A673 (cell line): ENCODE results near the gene USP10. TPM values are rescaled to one million over a fixed set of nuclear protein-coding genes. Genes with fewer than 3 reads are reported as not detected.

Source experiments
- BruUV-seq: library from RNA; stranded (reverse); fragments of 400-500 nt; replicated peaks from 2 replicates; lab custom pipeline; 2021; lab: Mats Ljungman, UMichigan
- CTCF ChIA-PET: fragments of 300-600 bp; sonication (Branson Sonifier 250); formaldehyde crosslinking; loops from one replicate; lab custom pipeline; 2022; ENCODE audit warnings: antibody characterized with exemption; lab: Charles Lee
- POLR2A ChIA-PET: fragments of 300-600 bp; sonication (Branson Sonifier 250); formaldehyde crosslinking; loops from one replicate; lab custom pipeline; 2022; ENCODE audit warnings: antibody characterized with exemption; ENCODE audit not compliant: low non-redundant PET; lab: Charles Lee
- DNase-seq: peaks from one replicate; pipeline ENCODE4 v3.0.0-alpha.2; 2015; ENCODE audit warnings: low spot score
- H3K27ac ChIP-seq: fragments of 200-600 bp; sonication (generic); 2 replicates; pipeline ENCODE4 v1.5.1; 2016; ENCODE audit warnings: mixed run types, low read depth, mild to moderate bottlenecking, mixed read lengths, antibody characterized with exemption, low read length; ENCODE audit not compliant: poor library complexity, severe bottlenecking
- H3K27me3 ChIP-seq: fragments of 200-600 bp; sonication (generic); replicated peaks from 2 replicates; pipeline ENCODE4 v1.6.1; 2017; ENCODE audit warnings: mixed run types, low read depth, mild to moderate bottlenecking, mixed read lengths, antibody characterized with exemption, low read length; ENCODE audit not compliant: insufficient read depth, poor library complexity
- H3K36me3 ChIP-seq: fragments of 200-600 bp; sonication (generic); 2 replicates; pipeline ENCODE4 v1.6.1; 2016; ENCODE audit warnings: mixed run types, mild to moderate bottlenecking, mixed read lengths, antibody characterized with exemption, low read length; ENCODE audit not compliant: insufficient read depth, poor library complexity, severe bottlenecking
- H3K4me1 ChIP-seq: fragments of 200-600 bp; sonication (generic); 2 replicates; pipeline ENCODE4 v1.6.1; 2017; ENCODE audit warnings: mixed run types, mild to moderate bottlenecking, mixed read lengths, antibody characterized with exemption, low read length; ENCODE audit not compliant: insufficient read depth, poor library complexity, severe bottlenecking
- H3K4me3 ChIP-seq: fragments of 200-600 bp; sonication (generic); 2 replicates; pipeline ENCODE4 v1.5.1; 2016; ENCODE audit warnings: low read depth, mixed run types, mild to moderate bottlenecking, mixed read lengths, low read length; ENCODE audit not compliant: poor library complexity, severe bottlenecking
- H3K9me3 ChIP-seq: fragments of 200-600 bp; sonication (generic); 2 replicates; pipeline ENCODE4 v1.6.1; 2016; ENCODE audit warnings: mixed run types, low read depth, mild to moderate bottlenecking, mixed read lengths, antibody characterized with exemption, low read length; ENCODE audit not compliant: poor library complexity, severe bottlenecking
- CTCF ChIP-seq: fragments of 300-800, 200-600 bp; sonication (generic); conservative IDR thresholded peaks from 2 replicates; pipeline ENCODE4 v1.5.1; 2017; ENCODE audit warnings: low read depth, mild to moderate bottlenecking, antibody characterized with exemption, low read length, moderate library complexity, mixed read lengths
- EZH2 ChIP-seq: fragments of 200-600 bp; sonication (generic); IDR thresholded peaks from 2 replicates; pipeline ENCODE4 v1.6.1; 2017; ENCODE audit warnings: borderline replicate concordance, low read depth, mild to moderate bottlenecking, mixed read lengths, antibody characterized with exemption, low read length; ENCODE audit not compliant: poor library complexity, severe bottlenecking
- intact Hi-C: fragments of 100-400 bp; cut with micrococcal nuclease; formaldehyde crosslinking; loops from one replicate; pipeline ENCODE4 v1.10.0; 2022; ENCODE audit not compliant: unreplicated experiment
- total RNA-seq: library from RNA; stranded (reverse); gene quantifications from 2 replicates; pipeline ENCODE4 v1.2.3, GENCODE V29; 2021

The USP10 gene
- total RNA-seq, 1 experiment from 2014 or later, result 171 TPM

DNA sequence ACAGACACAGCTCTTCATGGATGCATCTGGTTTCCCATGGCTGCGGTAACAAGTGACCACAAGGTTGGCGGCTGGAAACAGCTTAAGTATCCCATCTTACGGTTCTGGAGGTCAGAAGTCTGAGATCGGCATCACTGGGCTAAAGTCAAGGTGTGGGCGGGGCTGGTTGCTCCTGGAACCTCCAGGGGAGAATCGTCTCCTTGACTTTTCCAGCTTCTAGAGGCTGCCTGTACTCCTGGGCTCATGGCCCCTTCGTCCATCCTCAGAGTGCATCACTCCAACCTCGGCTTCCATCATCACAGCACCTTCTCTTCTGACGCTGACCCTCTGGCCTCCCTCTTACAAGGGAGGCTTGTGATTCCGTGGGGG, 107.1 kb downstream of the USP10 start:
- intact Hi-C loops, result no loop called here
- Histone ChIP-seq H3K36me3 (no peaks in the 10 kb centered on the region), H3K27me3 (peaks cover 3% of the 10 kb centered on the region), H3K9me3 (no peaks in the 10 kb centered on the region), H3K4me1 (no peaks in the 10 kb centered on the region), H3K27ac (no peak overlapping the region), H3K4me3 (no peak overlapping the region)
- no peak for DNase-seq
- CTCF ChIA-PET, result no interaction called here
- TF ChIP-seq EZH2, result no peak
- no TSS peak for BruUV-seq
- POLR2A ChIA-PET, result no interaction called here

GRCh38 chr16:84807776-84808175, 108.0 kb downstream of the USP10 start:
- ChIA-PET POLR2A (no interaction called here), CTCF (no interaction called here)
- H3K27me3 ChIP-seq, result peaks cover 3% of the 10 kb centered on the region
- H3K27ac ChIP-seq, result no peak overlapping the region
- intact Hi-C loops, result no loop called here
- no peaks in the 10 kb centered on the region for H3K9me3 ChIP-seq
- no peak overlapping the region for H3K4me3 ChIP-seq
- no peaks in the 10 kb centered on the region for H3K36me3 ChIP-seq
- no peak for DNase-seq
- H3K4me1 ChIP-seq, result no peaks in the 10 kb centered on the region
- no peak for TF ChIP-seq CTCF
- no peak for TF ChIP-seq EZH2
- no TSS peak for BruUV-seq

DNA sequence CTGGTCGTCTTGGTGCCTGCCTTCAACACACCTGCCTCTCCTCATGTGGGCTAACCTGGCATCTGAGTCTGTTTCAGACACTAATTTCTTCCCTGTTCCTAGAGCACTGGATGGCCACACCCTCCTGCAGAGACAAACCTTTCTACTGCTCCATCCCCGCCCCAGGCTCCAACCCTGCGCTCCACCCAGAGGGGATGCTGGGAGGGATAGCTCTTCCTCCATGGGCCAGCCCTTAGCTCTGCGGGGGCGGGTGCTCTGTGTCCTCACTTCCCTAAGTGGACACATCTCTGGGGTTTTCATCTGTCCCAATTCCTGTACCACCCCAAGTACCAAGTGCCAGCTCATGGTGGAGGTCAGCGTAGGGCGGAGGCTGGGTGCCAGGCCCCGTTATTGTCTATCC, 109.0 kb downstream of the USP10 start:
- POLR2A ChIA-PET, result no interaction called here
- H3K27ac ChIP-seq, result no peak overlapping the region
- no peak for TF ChIP-seq CTCF
- TF ChIP-seq EZH2, result no peak
- intact Hi-C loops, result no loop called here
- no peaks in the 10 kb centered on the region for H3K9me3 ChIP-seq
- no TSS peak for BruUV-seq
- no peak for DNase-seq
- H3K36me3 ChIP-seq, result no peaks in the 10 kb centered on the region
- H3K4me1 ChIP-seq, result no peaks in the 10 kb centered on the region
- CTCF ChIA-PET, result no interaction called here
- H3K4me3 ChIP-seq, result no peak overlapping the region
- H3K27me3 ChIP-seq, result peaks cover 7% of the 10 kb centered on the region

- BruUV-seq, result no TSS peak
- no peak for TF ChIP-seq CTCF
- no peak for TF ChIP-seq EZH2
- POLR2A ChIA-PET, result no interaction called here
- Histone ChIP-seq H3K27ac (no peak overlapping the region), H3K4me3 (no peak overlapping the region), H3K36me3 (no peaks in the 10 kb centered on the region), H3K4me1 (no peaks in the 10 kb centered on the region), H3K27me3 (peaks cover 10% of the 10 kb centered on the region), H3K9me3 (no peaks in the 10 kb centered on the region)
- DNase-seq, result no peak
- intact Hi-C loops, result no loop called here
- CTCF ChIA-PET, result no interaction called here
Observed at GRCh38 chr16:84810518-84811273, 110.9 kb downstream of the USP10 start.
